GM21526 (cell line): ENCODE data around the gene OR6B2.

Experiments
- ATAC-seq: cut with Tn5 transposase; IDR thresholded peaks from one replicate; pipeline ENCODE4 v1.9.1; 2021; ENCODE audit warnings: moderate library complexity; ENCODE audit not compliant: unreplicated experiment, low FRiP score

The OR6B2 gene

GRCh38 chr2:239983004-239983778 lies 47.0 kb downstream of the OR6B2 start:
- ATAC-seq, result no peak
